Right ventricle myocardium superior (tissue), 1 donor: Measurements from ENCODE around the gene TTLL11. TPM values are rescaled to one million over a fixed set of nuclear protein-coding genes. Genes with fewer than 3 reads are reported as not detected.

Source experiments
- ATAC-seq: fragments of 200-7000 bp; cut with Tn5 transposase; one replicate; pipeline ENCODE4 v1.9.1; 2020; ENCODE audit warnings: mild to moderate bottlenecking; ENCODE audit not compliant: poor library complexity
- DNase-seq: peaks from one replicate; pipeline ENCODE4 v3.0.0-alpha.2; 2020
- intact Hi-C: fragments of 100-400 bp; cut with DNase I; formaldehyde crosslinking; loops from one replicate; pipeline ENCODE4 v1.11.2; 2022
- total RNA-seq: library from RNA; stranded (reverse); fragmentation: NEBNext Ultra II Directional; extraction: Animal tissue kit (Norgen Biotek cat#: 25700); gene quantifications from one replicate; pipeline ENCODE4 v1.2.1, GENCODE V29; 2021
- donor health status: DM: no; HTN: yes; CAD: no; lungs with severe emphysema.

Gene TTLL11
- total RNA-seq, 1 donor from 2014 or later = 5.0 TPM

- no peak for DNase-seq
- no peak for ATAC-seq
- intact Hi-C loops = no loop called here
Observed at GRCh38 chr9:121942866-121943382, 150.2 kb downstream of the TTLL11 start.

DNA sequence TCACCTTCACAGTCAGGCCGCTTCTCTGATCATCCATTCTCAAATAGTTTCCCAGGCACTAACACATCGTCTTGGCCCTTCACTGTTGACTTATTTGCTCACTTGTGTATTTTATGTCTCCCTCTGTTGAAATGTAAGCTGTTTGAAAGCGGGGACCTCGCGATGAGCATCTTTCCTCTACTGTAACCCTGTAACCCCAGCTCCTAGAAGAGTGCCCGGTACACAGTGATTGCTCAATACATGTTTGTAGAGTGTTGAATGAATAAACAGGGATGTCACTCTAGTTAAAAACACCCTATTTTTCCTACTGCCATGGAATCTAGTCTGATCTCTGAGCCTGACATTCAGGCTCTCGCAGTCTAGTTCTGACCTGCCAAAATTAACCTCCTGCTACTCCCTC lies 150.8 kb downstream of the TTLL11 start:
- intact Hi-C loops = no loop called here
- ATAC-seq = no peak
- no peak for DNase-seq

DNA sequence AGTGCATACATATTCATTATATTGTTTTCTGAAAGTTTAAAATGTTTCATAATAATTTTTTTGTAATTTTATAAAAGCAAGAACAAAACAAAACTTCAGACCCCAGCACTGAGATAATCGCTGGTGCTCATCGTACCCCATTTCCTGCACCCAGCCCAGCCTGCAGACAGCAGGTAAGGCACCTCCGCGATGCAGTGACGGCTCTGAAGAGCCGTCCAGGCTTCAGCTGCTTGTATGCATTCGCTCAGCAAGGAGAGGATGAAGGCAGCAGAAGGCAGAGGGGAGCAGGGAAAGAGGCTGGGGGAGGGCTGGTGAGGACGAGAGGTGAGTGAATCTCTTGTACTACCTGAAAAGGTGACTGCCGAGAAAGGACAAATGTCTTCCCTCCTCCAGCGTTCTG lies 153.5 kb downstream of the TTLL11 start:
- ATAC-seq = no peak
- DNase-seq = no peak
- intact Hi-C loops = no loop called here

- no peak for DNase-seq
- no peak for ATAC-seq
- intact Hi-C loops = no loop called here
Observed at GRCh38 chr9:121938621-121939020, 154.5 kb downstream of the TTLL11 start.

DNA sequence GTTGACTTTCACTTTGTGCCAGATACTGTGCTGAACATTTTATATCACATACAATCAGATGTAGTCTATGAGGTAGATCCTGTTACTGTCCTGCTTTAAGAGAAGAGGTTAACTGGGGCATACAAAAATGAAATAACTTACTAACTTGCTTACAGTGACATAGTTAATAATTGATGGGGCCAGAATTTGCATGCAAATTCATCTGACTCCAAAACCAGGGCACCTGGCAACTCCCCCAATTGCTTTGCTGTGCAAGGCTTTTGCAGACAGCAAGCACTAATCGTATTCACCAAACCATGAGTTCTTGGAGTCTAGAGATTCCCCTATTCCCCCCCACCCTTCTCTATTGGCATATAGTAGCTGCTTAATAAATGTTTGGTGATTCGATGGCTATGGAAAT lies 155.9 kb downstream of the TTLL11 start:
- ATAC-seq (no peak), DNase-seq (no peak)
- intact Hi-C loops = no loop called here

DNA sequence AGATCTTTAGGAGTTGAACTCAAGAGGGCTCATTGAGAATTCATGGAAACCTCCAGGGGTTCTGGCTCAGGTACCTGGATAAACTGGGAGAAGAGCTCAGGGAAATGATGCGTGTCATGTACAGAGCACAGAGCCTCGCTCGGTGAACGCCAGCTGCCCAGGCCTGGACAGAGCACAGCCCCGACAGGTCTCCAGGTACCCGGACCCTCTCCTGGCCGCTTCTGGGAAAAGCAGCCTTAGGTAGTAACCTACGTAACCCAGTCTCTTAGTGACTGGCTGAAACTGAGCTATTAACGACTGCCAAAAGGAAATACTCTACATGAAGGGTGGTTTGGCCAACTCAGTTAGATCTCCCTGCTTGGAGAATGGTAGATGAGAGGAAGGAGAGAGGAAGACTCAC lies 157.4 kb downstream of the TTLL11 start:
- intact Hi-C loops = no loop called here
- DNase-seq (no peak), ATAC-seq (no peak)

GRCh38 chr9:121930956-121931355 lies 162.2 kb downstream of the TTLL11 start:
- no peak for ATAC-seq
- intact Hi-C loops = no loop called here
- DNase-seq = no peak

GRCh38 chr9:121929893-121930875 lies 162.9 kb downstream of the TTLL11 start:
- intact Hi-C loops = no loop called here
- ATAC-seq (no peak), DNase-seq (no peak)

DNA sequence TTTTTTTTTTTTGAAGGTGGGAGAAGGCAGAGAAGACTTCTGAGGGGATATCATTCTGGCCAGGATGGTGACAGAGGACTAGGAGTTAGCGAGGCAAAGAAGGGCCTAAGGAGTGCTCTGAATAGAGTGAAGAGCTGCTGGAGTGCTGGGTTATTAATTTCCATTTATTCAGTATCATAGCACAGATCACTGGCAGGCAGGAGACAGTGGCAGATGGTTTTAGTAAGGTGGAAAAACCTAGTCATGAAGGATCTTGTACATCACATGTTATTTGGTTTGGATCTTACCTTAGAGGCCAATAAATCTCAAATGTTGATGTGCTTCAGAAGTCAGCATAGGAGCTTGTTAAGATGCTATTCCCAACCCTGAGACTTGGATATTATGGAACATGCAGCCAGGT lies 165.5 kb downstream of the TTLL11 start:
- intact Hi-C loops = no loop called here
- ATAC-seq = no peak
- no peak for DNase-seq

- no peak for ATAC-seq
- no peak for DNase-seq
- intact Hi-C loops = no loop called here
Observed at GRCh38 chr9:121927081-121927480, 166.0 kb downstream of the TTLL11 start.

DNA sequence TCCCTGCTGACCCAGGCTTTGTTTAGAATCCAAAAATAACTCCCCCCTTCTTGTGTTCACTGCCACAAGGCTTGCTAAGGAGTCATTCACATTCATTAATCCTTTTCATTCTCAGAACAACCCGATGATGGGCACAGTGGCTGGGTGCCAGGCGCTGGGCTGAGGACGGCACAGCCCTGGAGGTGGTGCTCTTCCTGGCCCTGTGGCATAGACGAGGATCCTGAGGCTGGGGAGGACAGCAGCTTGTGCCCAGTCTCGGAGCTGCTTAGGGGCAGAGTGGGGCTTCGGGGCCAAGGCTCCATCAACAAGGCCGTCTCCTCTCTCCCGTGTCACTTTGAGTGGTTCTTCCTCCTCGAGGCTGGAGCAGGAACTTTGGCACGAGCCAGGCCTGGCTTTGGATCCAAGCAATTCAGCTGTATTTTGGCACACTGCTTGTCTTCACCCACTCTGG lies 166.7 kb downstream of the TTLL11 start:
- intact Hi-C loops = no loop called here
- ATAC-seq = no peak
- DNase-seq = no peak

DNA sequence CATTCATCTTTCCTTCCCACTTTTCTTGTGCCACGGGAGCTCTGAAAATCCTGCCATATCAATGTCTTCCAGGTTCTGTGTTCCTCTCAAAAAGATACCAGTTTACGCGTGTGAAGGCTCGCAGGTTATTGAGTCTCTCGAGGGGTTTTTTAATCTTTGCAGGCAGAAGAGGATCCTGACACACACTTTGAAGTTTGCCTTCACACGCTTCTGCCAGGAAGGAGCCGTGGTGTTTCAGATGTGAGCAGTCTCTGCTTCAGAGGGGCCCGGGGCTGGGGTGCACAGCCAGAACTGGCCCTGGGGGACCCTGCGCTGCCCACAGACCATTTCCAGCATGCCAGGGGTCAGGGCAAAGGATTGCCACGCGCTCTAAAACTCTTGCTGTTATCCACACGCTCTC lies 167.2 kb downstream of the TTLL11 start:
- intact Hi-C loops = no loop called here
- no peak for ATAC-seq
- no peak for DNase-seq

DNA sequence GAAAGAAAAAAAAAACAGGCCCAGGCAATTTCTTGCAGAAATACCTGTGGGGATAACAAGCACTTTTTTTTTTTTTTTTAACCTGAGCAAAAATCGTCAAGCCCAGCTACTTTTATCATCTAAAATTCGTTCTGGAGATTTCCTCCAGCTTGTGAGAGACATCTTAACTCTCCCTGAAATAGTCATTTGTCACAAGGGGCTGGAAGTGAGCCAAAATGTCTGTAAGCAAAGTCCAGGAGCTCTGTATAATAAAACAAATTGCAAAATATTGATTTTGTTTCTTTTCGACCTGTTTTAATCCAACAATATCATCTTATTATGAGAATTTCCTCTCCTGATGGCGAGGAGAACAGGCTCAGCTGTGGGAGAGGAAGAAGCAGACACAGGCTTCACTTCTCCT lies 168.4 kb downstream of the TTLL11 start:
- DNase-seq = no peak
- intact Hi-C loops = no loop called here
- ATAC-seq = no peak

- DNase-seq (no peak), ATAC-seq (no peak)
- intact Hi-C loops = no loop called here
Observed at GRCh38 chr9:121921444-121921843, 171.7 kb downstream of the TTLL11 start.

GRCh38 chr9:121917375-121918335 lies 175.5 kb downstream of the TTLL11 start:
- intact Hi-C loops = no loop called here
- ATAC-seq (no peak), DNase-seq (no peak)

DNA sequence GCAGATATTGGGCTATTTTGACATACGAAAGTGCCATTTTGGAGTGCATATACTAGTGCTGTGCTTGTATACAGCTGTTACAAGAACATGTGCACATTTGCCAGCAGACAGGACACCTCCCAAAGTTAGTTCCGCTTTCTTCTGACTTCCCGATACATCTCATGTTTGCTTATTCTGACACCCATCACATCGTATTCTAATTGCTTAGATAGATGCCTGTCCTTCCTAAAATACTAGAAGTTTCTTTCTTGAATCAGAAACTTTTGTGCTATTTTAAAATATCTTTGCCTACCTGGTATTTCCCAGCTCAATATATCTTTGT lies 177.8 kb downstream of the TTLL11 start:
- intact Hi-C loops = no loop called here
- DNase-seq = no peak

GRCh38 chr9:121914604-121915303 lies 178.4 kb downstream of the TTLL11 start:
- DNase-seq (no peak), ATAC-seq (peak; percentile 31)
- intact Hi-C loops = no loop called here

More for the DNA sequence above, 177.8 kb downstream of the TTLL11 start:
- ATAC-seq = no peak

DNA sequence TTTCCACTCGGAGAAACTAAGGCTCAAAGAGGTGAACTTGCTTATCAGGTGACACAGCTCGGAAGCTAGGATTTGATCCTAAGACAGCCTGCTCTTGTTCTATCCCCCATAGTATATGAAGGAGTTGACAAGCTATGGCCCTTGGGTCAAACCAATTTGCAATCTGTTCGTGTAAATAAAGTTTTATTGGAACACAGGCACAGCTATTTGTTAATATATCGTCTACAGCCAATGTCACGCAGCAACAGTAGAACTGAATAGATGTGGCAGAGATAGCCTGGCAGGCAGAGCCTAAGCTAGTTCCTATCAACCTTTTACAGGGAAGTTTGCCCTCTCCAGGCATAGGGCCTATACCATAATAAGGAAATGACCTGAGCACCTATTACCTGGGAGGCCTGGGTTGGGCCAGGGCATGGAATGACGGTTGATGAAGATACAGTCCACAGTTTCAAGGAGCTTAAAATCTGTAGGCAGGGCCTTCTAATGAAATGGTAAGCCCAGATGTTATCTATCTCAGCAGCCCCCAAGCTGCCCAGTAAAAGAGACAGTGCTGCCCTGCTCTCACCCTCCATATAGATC lies 179.0 kb downstream of the TTLL11 start:
- intact Hi-C loops = no loop called here
- DNase-seq (no peak), ATAC-seq (no peak)
